WTC11 (cell line): ENCODE results near the gene TBC1D19. TPM values are rescaled to one million over a fixed set of nuclear protein-coding genes. Genes with fewer than 3 reads are reported as not detected.

Experiments
- ATAC-seq: fragments of 200-7000 bp; cut with Tn5 transposase; 2 replicates; pipeline ENCODE4 v1.10.0; 2021; ENCODE audit warnings: mild to moderate bottlenecking, moderate library complexity
- CTCF ChIA-PET: fragments of 300-600 bp; sonication (Branson Sonifier 250); formaldehyde crosslinking; loops from one replicate; lab custom pipeline; 2021; ENCODE audit warnings: antibody characterized with exemption; lab: Charles Lee
- POLR2A ChIA-PET: fragments of 350-600 bp; sonication (Branson Sonifier 250); formaldehyde crosslinking; loops from one replicate; lab custom pipeline; 2021; ENCODE audit warnings: antibody characterized with exemption; lab: Charles Lee
- DNase-seq: peaks from one replicate; pipeline ENCODE4 v3.0.0; 2021; ENCODE audit warnings: low spot score
- H3K27ac Mint-ChIP-seq: 2 replicates; pipeline ENCODE4 v1.8.0; 2021; ENCODE audit warnings: mixed read lengths
- H3K27me3 Mint-ChIP-seq: 2 replicates; pipeline ENCODE4 v1.8.0; 2021; ENCODE audit warnings: low read depth, mild to moderate bottlenecking, moderate library complexity, mixed read lengths
- H3K36me3 Mint-ChIP-seq: 2 replicates; pipeline ENCODE4 v1.8.0; 2021; ENCODE audit warnings: mixed read lengths
- H3K4me1 Mint-ChIP-seq: 2 replicates; pipeline ENCODE4 v1.8.0; 2022; ENCODE audit warnings: mixed read lengths
- H3K4me3 Mint-ChIP-seq: 2 replicates; pipeline ENCODE4 v1.8.0; 2021; ENCODE audit warnings: mild to moderate bottlenecking, moderate library complexity, mixed read lengths
- H3K9me3 Mint-ChIP-seq: 2 replicates; pipeline ENCODE4 v1.8.0; 2021; ENCODE audit warnings: mixed read lengths
- GABPB1 ChIP-seq: sonication (generic); formaldehyde crosslinking; IDR thresholded peaks from 2 replicates; pipeline ENCODE4 v1.8.1; 2023; ENCODE audit warnings: mild to moderate bottlenecking, missing genetic modification reagents
- GRHL2 ChIP-seq: fragments of 250-450 bp; sonication (Bioruptor Pico); IDR thresholded peaks from 2 replicates; pipeline ENCODE4 v1.8.0; 2022; ENCODE audit warnings: mild to moderate bottlenecking, moderate library complexity; ENCODE audit not compliant: insufficient replicate concordance, severe bottlenecking
- GTF2I ChIP-seq: fragments of 250-450 bp; sonication (Bioruptor Pico); conservative IDR thresholded peaks from 2 replicates; pipeline ENCODE4 v1.4.0; 2021; ENCODE audit warnings: mild to moderate bottlenecking
- IRF2 ChIP-seq: sonication (generic); formaldehyde crosslinking; IDR thresholded peaks from 2 replicates; pipeline ENCODE4 v1.8.0; 2022; ENCODE audit warnings: low read depth, missing genetic modification reagents, borderline replicate concordance
- NFATC4 ChIP-seq: fragments of 250-450 bp; sonication (Bioruptor Pico); IDR thresholded peaks from 2 replicates; pipeline ENCODE4 v1.9.0; 2021; ENCODE audit warnings: mild to moderate bottlenecking
- PRRX2 ChIP-seq: fragments of 250-450 bp; sonication (Bioruptor Pico); IDR thresholded peaks from 2 replicates; pipeline ENCODE4 v1.8.0; 2021; ENCODE audit warnings: mild to moderate bottlenecking
- SMAD4 ChIP-seq: sonication (generic); formaldehyde crosslinking; IDR thresholded peaks from 2 replicates; pipeline ENCODE4 v1.8.0; 2022; ENCODE audit warnings: mild to moderate bottlenecking, missing genetic modification reagents
- SOX15 ChIP-seq: fragments of 250-450 bp; sonication (Bioruptor Pico); IDR thresholded peaks from 2 replicates; pipeline ENCODE4 v1.9.0; 2021; ENCODE audit warnings: mild to moderate bottlenecking
- TCF7 ChIP-seq: sonication (generic); formaldehyde crosslinking; IDR thresholded peaks from 2 replicates; pipeline ENCODE4 v1.8.0; 2022; ENCODE audit warnings: mild to moderate bottlenecking, low read depth, missing genetic modification reagents, moderate library complexity
- ZNF219 ChIP-seq: sonication (generic); formaldehyde crosslinking; IDR thresholded peaks from 2 replicates; pipeline ENCODE4 v1.8.0; 2023; ENCODE audit warnings: missing genetic modification reagents, mild to moderate bottlenecking, borderline replicate concordance
- ZNF423 ChIP-seq: fragments of 250-450 bp; sonication (Bioruptor Pico); IDR thresholded peaks from 2 replicates; pipeline ENCODE4 v2.1.2; 2022; ENCODE audit warnings: mild to moderate bottlenecking, moderate library complexity
- total RNA-seq: library from RNA; stranded (reverse); gene quantifications from 3 replicates; pipeline ENCODE4 v1.2.3, GENCODE V29; 2021
- TF ChIP-seq, protein P1 (sequence below): fragments of 250-450 bp; sonication (Bioruptor Pico); IDR thresholded peaks from 2 replicates; pipeline ENCODE4 v1.9.0; 2021; ENCODE audit warnings: mild to moderate bottlenecking
- TF ChIP-seq, protein P2 (sequence below): sonication (generic); formaldehyde crosslinking; IDR thresholded peaks from 2 replicates; pipeline ENCODE4 v1.8.1; 2023; ENCODE audit warnings: mild to moderate bottlenecking, missing genetic modification reagents
- TF ChIP-seq, protein P3 (sequence below): sonication (generic); formaldehyde crosslinking; IDR thresholded peaks from 2 replicates; pipeline ENCODE4 v1.8.1; 2022; ENCODE audit warnings: low read depth, mild to moderate bottlenecking, moderate library complexity, missing genetic modification reagents, borderline replicate concordance
- TF ChIP-seq, protein P4 (sequence below): sonication (generic); formaldehyde crosslinking; IDR thresholded peaks from 2 replicates; pipeline ENCODE4 v1.8.0; 2023; ENCODE audit warnings: missing genetic modification reagents, mild to moderate bottlenecking, borderline replicate concordance
- TF ChIP-seq, protein P5 (sequence below): fragments of 250-450 bp; sonication (Bioruptor Pico); IDR thresholded peaks from 2 replicates; pipeline ENCODE4 v1.9.0; 2021; ENCODE audit warnings: mild to moderate bottlenecking, borderline replicate concordance
- TF ChIP-seq, protein P6 (sequence below): sonication (generic); formaldehyde crosslinking; IDR thresholded peaks from 2 replicates; pipeline ENCODE4 v1.8.0; 2022; ENCODE audit warnings: mild to moderate bottlenecking, missing genetic modification reagents
- TF ChIP-seq, protein P7 (sequence below): sonication (generic); formaldehyde crosslinking; IDR thresholded peaks from 2 replicates; pipeline ENCODE4 v1.8.1; 2022; ENCODE audit warnings: mild to moderate bottlenecking, moderate library complexity, missing genetic modification reagents
- TF ChIP-seq, protein P8 (sequence below): sonication (generic); formaldehyde crosslinking; IDR thresholded peaks from 2 replicates; pipeline ENCODE4 v1.8.0; 2022; ENCODE audit warnings: missing genetic modification reagents

TBC1D19 gene
- total RNA-seq, 1 experiment from 2014 or later = 2.1 TPM

DNA sequence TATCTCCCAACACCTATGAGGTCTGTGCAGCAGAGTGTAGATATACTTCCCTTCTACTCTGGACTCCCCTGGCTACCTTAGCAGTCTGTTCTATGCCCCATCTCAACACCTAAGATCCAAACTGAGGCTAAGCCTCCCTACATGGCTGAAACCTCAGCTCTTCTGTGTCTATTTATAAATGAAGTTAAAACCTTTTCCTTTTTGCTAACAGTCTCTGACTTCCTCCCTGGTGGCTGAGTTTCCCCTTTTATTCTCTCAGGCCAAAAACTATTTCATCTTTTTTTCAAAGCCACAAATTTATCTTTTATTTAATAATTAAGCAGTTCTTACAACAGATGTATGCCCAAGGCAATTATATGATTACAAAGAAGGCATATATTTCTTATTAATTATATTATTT lies 164.9 kb downstream of the TBC1D19 start:
- Mint-ChIP-seq H3K4me3 (no peak overlapping the region), H3K4me1 (no peaks in the 10 kb centered on the region), H3K27ac (no peak overlapping the region), H3K27me3 (no peaks in the 10 kb centered on the region), H3K36me3 (no peaks in the 10 kb centered on the region), H3K9me3 (no peaks in the 10 kb centered on the region)
- TF ChIP-seq NFATC4 (CRISPR knock-in tag) = no peak
- TF ChIP-seq, protein P1, sequence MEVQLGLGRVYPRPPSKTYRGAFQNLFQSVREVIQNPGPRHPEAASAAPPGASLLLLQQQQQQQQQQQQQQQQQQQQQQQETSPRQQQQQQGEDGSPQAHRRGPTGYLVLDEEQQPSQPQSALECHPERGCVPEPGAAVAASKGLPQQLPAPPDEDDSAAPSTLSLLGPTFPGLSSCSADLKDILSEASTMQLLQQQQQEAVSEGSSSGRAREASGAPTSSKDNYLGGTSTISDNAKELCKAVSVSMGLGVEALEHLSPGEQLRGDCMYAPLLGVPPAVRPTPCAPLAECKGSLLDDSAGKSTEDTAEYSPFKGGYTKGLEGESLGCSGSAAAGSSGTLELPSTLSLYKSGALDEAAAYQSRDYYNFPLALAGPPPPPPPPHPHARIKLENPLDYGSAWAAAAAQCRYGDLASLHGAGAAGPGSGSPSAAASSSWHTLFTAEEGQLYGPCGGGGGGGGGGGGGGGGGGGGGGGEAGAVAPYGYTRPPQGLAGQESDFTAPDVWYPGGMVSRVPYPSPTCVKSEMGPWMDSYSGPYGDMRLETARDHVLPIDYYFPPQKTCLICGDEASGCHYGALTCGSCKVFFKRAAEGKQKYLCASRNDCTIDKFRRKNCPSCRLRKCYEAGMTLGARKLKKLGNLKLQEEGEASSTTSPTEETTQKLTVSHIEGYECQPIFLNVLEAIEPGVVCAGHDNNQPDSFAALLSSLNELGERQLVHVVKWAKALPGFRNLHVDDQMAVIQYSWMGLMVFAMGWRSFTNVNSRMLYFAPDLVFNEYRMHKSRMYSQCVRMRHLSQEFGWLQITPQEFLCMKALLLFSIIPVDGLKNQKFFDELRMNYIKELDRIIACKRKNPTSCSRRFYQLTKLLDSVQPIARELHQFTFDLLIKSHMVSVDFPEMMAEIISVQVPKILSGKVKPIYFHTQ (CRISPR knock-in tag) = no peak
- no peak for TF ChIP-seq GRHL2 (CRISPR knock-in tag)
- TF ChIP-seq, protein P2, sequence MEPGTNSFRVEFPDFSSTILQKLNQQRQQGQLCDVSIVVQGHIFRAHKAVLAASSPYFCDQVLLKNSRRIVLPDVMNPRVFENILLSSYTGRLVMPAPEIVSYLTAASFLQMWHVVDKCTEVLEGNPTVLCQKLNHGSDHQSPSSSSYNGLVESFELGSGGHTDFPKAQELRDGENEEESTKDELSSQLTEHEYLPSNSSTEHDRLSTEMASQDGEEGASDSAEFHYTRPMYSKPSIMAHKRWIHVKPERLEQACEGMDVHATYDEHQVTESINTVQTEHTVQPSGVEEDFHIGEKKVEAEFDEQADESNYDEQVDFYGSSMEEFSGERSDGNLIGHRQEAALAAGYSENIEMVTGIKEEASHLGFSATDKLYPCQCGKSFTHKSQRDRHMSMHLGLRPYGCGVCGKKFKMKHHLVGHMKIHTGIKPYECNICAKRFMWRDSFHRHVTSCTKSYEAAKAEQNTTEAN (CRISPR knock-in tag) = no peak
- TF ChIP-seq SOX15 = no peak
- TF ChIP-seq TCF7 (CRISPR knock-in tag) = no peak
- no peak for TF ChIP-seq ZNF423
- no peak for TF ChIP-seq IRF2
- TF ChIP-seq, protein P3, sequence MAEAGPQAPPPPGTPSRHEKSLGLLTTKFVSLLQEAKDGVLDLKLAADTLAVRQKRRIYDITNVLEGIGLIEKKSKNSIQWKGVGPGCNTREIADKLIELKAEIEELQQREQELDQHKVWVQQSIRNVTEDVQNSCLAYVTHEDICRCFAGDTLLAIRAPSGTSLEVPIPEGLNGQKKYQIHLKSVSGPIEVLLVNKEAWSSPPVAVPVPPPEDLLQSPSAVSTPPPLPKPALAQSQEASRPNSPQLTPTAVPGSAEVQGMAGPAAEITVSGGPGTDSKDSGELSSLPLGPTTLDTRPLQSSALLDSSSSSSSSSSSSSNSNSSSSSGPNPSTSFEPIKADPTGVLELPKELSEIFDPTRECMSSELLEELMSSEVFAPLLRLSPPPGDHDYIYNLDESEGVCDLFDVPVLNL (CRISPR knock-in tag) = no peak
- no peak for TF ChIP-seq GTF2I (CRISPR knock-in tag)
- TF ChIP-seq, protein P4, sequence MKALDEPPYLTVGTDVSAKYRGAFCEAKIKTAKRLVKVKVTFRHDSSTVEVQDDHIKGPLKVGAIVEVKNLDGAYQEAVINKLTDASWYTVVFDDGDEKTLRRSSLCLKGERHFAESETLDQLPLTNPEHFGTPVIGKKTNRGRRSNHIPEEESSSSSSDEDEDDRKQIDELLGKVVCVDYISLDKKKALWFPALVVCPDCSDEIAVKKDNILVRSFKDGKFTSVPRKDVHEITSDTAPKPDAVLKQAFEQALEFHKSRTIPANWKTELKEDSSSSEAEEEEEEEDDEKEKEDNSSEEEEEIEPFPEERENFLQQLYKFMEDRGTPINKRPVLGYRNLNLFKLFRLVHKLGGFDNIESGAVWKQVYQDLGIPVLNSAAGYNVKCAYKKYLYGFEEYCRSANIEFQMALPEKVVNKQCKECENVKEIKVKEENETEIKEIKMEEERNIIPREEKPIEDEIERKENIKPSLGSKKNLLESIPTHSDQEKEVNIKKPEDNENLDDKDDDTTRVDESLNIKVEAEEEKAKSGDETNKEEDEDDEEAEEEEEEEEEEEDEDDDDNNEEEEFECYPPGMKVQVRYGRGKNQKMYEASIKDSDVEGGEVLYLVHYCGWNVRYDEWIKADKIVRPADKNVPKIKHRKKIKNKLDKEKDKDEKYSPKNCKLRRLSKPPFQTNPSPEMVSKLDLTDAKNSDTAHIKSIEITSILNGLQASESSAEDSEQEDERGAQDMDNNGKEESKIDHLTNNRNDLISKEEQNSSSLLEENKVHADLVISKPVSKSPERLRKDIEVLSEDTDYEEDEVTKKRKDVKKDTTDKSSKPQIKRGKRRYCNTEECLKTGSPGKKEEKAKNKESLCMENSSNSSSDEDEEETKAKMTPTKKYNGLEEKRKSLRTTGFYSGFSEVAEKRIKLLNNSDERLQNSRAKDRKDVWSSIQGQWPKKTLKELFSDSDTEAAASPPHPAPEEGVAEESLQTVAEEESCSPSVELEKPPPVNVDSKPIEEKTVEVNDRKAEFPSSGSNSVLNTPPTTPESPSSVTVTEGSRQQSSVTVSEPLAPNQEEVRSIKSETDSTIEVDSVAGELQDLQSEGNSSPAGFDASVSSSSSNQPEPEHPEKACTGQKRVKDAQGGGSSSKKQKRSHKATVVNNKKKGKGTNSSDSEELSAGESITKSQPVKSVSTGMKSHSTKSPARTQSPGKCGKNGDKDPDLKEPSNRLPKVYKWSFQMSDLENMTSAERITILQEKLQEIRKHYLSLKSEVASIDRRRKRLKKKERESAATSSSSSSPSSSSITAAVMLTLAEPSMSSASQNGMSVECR (CRISPR knock-in tag) = no peak
- TF ChIP-seq GABPB1 (CRISPR knock-in tag) = no peak
- TF ChIP-seq, protein P5, sequence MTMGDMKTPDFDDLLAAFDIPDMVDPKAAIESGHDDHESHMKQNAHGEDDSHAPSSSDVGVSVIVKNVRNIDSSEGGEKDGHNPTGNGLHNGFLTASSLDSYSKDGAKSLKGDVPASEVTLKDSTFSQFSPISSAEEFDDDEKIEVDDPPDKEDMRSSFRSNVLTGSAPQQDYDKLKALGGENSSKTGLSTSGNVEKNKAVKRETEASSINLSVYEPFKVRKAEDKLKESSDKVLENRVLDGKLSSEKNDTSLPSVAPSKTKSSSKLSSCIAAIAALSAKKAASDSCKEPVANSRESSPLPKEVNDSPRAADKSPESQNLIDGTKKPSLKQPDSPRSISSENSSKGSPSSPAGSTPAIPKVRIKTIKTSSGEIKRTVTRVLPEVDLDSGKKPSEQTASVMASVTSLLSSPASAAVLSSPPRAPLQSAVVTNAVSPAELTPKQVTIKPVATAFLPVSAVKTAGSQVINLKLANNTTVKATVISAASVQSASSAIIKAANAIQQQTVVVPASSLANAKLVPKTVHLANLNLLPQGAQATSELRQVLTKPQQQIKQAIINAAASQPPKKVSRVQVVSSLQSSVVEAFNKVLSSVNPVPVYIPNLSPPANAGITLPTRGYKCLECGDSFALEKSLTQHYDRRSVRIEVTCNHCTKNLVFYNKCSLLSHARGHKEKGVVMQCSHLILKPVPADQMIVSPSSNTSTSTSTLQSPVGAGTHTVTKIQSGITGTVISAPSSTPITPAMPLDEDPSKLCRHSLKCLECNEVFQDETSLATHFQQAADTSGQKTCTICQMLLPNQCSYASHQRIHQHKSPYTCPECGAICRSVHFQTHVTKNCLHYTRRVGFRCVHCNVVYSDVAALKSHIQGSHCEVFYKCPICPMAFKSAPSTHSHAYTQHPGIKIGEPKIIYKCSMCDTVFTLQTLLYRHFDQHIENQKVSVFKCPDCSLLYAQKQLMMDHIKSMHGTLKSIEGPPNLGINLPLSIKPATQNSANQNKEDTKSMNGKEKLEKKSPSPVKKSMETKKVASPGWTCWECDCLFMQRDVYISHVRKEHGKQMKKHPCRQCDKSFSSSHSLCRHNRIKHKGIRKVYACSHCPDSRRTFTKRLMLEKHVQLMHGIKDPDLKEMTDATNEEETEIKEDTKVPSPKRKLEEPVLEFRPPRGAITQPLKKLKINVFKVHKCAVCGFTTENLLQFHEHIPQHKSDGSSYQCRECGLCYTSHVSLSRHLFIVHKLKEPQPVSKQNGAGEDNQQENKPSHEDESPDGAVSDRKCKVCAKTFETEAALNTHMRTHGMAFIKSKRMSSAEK (CRISPR knock-in tag) = no peak
- TF ChIP-seq, protein P6, sequence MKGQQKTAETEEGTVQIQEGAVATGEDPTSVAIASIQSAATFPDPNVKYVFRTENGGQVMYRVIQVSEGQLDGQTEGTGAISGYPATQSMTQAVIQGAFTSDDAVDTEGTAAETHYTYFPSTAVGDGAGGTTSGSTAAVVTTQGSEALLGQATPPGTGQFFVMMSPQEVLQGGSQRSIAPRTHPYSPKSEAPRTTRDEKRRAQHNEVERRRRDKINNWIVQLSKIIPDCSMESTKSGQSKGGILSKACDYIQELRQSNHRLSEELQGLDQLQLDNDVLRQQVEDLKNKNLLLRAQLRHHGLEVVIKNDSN (CRISPR knock-in tag) = no peak
- TF ChIP-seq PRRX2 (CRISPR knock-in tag) = no peak
- TF ChIP-seq, protein P7, sequence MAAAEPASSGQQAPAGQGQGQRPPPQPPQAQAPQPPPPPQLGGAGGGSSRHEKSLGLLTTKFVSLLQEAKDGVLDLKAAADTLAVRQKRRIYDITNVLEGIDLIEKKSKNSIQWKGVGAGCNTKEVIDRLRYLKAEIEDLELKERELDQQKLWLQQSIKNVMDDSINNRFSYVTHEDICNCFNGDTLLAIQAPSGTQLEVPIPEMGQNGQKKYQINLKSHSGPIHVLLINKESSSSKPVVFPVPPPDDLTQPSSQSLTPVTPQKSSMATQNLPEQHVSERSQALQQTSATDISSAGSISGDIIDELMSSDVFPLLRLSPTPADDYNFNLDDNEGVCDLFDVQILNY (CRISPR knock-in tag) = no peak
- no peak for TF ChIP-seq ZNF219 (CRISPR knock-in tag)
- no peak for TF ChIP-seq SMAD4
- TF ChIP-seq, protein P8, sequence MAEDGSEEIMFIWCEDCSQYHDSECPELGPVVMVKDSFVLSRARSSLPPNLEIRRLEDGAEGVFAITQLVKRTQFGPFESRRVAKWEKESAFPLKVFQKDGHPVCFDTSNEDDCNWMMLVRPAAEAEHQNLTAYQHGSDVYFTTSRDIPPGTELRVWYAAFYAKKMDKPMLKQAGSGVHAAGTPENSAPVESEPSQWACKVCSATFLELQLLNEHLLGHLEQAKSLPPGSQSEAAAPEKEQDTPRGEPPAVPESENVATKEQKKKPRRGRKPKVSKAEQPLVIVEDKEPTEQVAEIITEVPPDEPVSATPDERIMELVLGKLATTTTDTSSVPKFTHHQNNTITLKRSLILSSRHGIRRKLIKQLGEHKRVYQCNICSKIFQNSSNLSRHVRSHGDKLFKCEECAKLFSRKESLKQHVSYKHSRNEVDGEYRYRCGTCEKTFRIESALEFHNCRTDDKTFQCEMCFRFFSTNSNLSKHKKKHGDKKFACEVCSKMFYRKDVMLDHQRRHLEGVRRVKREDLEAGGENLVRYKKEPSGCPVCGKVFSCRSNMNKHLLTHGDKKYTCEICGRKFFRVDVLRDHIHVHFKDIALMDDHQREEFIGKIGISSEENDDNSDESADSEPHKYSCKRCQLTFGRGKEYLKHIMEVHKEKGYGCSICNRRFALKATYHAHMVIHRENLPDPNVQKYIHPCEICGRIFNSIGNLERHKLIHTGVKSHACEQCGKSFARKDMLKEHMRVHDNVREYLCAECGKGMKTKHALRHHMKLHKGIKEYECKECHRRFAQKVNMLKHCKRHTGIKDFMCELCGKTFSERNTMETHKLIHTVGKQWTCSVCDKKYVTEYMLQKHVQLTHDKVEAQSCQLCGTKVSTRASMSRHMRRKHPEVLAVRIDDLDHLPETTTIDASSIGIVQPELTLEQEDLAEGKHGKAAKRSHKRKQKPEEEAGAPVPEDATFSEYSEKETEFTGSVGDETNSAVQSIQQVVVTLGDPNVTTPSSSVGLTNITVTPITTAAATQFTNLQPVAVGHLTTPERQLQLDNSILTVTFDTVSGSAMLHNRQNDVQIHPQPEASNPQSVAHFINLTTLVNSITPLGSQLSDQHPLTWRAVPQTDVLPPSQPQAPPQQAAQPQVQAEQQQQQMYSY = no peak
- POLR2A ChIA-PET = no interaction called here
- ATAC-seq (no peak), DNase-seq (no peak)
- CTCF ChIA-PET = no interaction called here
